ENCODE measurements around the gene ADA.

ADA gene

DNA sequence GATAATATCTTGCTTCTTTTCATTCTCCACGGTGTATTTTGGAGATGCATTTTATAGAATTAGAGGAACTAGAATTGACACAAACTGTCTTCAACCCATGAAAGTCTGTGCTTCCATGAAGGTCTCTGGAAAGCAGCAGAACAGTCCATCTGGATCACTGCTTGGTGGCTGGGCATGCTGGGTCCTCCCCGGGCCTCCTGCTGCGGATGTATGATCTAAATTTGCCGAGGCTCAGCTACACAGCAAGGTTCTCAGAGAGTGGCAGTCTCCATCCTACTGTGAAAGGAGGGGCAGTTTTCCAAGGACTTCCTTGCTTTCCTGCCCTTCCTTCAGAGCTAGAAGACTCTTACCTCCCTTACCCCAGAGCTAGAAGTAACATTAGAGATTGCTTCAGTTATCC, 54.0 kb downstream of the ADA start:
- no peak for DNase-seq (ENCODE audit: low read depth)
- no peak overlapping the region for H3K4me3 ChIP-seq (ENCODE audit: low read depth, low read length)
- TF ChIP-seq, protein P1, sequence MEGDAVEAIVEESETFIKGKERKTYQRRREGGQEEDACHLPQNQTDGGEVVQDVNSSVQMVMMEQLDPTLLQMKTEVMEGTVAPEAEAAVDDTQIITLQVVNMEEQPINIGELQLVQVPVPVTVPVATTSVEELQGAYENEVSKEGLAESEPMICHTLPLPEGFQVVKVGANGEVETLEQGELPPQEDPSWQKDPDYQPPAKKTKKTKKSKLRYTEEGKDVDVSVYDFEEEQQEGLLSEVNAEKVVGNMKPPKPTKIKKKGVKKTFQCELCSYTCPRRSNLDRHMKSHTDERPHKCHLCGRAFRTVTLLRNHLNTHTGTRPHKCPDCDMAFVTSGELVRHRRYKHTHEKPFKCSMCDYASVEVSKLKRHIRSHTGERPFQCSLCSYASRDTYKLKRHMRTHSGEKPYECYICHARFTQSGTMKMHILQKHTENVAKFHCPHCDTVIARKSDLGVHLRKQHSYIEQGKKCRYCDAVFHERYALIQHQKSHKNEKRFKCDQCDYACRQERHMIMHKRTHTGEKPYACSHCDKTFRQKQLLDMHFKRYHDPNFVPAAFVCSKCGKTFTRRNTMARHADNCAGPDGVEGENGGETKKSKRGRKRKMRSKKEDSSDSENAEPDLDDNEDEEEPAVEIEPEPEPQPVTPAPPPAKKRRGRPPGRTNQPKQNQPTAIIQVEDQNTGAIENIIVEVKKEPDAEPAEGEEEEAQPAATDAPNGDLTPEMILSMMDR (IDR thresholded peaks at IDR 0.05; ENCODE audit: insufficient read depth, low read depth, low read length, missing control alignments), result no peak

DNA sequence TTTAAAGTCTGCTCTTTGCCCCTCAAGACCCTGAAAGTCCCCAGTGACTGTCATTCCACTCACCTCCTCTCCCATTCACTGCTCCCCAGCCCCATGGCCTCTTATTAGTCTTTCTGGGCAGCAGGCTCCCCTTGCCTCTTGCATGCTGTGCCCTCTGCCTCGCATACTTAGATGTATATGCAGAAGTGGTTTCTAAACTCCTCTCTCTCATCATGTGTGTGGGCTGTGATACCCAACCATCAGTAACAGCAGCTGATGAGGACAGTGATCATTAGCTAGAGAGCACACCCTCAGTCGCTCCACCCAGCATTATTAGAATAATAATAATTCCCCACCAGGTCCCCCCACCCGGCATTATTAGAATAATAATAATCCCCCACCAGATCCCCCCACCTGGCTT, 54.6 kb downstream of the ADA start:
- TF ChIP-seq, protein P1 (IDR thresholded peaks at IDR 0.05; ENCODE audit: insufficient read depth, low read depth, low read length, missing control alignments), result no peak
- H3K4me3 ChIP-seq (ENCODE audit: low read depth, low read length), result no peak overlapping the region
- DNase-seq (ENCODE audit: low read depth), result no peak

DNA sequence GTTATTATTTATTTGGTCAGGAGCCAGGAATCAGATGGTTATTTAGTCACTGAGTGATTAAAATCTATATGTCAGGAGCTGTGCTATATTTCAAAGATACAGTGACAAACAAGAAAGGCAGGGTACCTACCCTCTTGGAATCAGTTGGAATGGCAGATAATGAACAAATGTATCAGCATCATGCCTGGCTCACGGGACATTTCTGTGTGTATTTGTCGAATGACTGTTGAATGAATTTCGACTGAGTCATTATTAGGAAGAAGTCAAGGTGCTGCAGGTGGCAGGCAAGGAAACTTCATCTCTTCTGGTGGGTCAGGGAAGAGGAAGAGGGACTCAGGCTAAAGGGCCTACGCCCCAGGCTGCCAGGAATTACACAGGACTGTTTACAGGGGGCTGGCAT, 55.5 kb downstream of the ADA start:
- TF ChIP-seq, protein P1 (IDR thresholded peaks at IDR 0.05; ENCODE audit: insufficient read depth, low read depth, low read length, missing control alignments), result no peak
- DNase-seq (ENCODE audit: low read depth), result no peak
- no peak overlapping the region for H3K4me3 ChIP-seq (ENCODE audit: low read depth, low read length)

DNA sequence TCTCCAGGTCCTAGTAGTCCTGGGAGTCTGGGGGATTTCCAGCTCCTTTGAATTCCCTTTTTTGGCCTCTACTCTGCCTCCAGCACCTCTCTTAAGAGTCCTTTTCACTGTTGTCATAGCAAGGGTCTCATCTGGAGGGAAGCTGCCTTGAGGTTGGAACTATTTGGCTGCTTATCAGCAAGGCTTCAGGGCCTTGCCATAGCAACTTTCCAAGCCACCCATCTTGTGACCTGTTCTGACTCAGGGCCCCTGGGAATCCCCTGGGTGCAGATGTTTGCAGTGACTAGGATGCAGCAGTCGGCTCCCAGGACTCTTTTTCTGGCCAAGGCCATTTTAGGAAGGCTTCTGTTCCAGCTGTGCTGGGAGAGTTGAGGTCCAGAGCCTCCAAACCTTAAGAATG, 56.8 kb downstream of the ADA start:
- TF ChIP-seq, protein P1 (IDR thresholded peaks at IDR 0.05; ENCODE audit: insufficient read depth, low read depth, low read length, missing control alignments), result no peak
- H3K4me3 ChIP-seq (ENCODE audit: low read depth, low read length), result no peak overlapping the region
- DNase-seq (ENCODE audit: low read depth), result peak; percentile 71

DNA sequence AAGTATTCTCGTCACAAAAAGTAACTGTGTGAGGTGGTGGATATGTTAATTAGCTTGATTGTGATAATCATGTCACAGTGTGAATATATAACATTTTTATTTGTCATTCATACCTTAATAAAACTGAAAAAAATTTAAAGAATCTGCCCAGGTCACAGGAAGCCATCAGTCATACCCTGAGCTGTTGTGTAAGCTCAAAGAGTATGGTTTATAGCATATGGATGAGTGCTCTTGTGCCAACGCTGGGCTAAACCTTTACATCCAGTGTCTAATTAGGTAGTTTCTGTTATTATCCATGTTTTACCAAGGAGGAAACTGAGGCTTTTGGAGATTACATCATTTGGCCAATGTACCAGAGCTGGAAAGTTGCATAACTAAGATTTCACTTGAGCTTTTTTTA, 57.7 kb downstream of the ADA start:
- no peak overlapping the region for H3K4me3 ChIP-seq (ENCODE audit: low read depth, low read length)
- TF ChIP-seq, protein P1 (IDR thresholded peaks at IDR 0.05; ENCODE audit: insufficient read depth, low read depth, low read length, missing control alignments), result no peak
- DNase-seq (ENCODE audit: low read depth), result no peak

DNA sequence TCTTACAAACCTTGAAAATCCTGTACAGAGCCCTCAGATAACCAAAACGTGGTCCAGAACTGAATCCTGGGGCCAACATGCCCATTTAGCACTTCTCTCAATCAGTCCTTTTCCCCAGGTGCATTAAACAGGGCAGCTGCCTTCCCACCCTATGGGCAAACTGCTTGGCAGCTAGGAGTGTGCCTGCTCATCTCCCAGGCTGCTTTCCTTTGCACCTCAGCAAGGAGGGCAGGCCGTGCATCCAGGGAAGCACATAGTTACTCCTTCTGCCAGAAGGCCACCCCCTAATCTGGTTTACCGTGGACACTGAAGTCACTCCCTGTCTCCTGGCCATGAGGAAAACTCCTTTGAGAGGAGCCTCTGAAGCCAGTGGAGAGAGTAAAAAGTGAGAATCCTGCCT, 59.1 kb downstream of the ADA start:
- DNase-seq (ENCODE audit: low read depth), result no peak
- no peak overlapping the region for H3K4me3 ChIP-seq (ENCODE audit: low read depth, low read length)
- TF ChIP-seq, protein P1 (IDR thresholded peaks at IDR 0.05; ENCODE audit: insufficient read depth, low read depth, low read length, missing control alignments), result no peak

DNA sequence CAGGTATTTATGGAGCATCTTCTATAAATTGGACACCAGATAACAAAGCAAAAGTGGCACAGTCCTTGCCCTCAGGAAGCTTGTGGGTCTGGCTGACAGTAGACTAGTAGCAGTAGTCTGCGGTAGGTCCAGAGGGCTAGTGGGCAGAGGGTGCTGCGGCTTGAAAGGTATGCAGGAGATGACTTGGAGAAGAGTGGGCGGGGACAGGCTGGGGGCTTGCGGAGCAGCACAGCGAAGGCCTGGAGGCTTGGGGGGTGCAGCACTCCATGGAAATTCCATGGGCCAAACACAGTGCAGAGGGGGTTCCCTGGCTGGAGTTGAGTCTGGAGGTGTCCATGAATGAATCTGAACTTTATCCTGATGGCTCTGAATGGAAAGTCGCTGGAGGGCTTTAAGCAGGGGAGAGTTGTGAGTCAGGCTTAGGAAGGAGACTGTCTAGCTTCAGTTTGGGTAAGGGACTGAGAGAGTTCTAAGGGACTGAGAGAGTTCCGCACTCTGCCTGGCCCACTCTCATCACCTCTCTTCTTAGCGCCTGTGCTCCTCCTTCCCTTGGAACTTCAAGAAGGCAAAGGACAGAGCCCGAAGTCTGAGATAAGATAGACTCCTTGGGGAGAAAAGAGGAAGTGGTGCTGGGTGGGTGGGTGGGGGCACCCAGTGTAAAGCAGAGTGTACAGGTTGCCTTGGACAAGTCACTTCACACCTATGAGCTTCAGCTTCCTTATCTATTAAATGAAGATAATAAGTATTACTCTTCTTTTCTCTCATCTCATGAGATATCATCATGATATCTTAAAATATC, 60.3 kb downstream of the ADA start:
- H3K4me3 ChIP-seq (ENCODE audit: low read depth, low read length), result no peak overlapping the region
- DNase-seq (ENCODE audit: low read depth), result no peak
- TF ChIP-seq, protein P1 (IDR thresholded peaks at IDR 0.05; ENCODE audit: insufficient read depth, low read depth, low read length, missing control alignments), result no peak

Measured in GM12865 (cell line).